Calu3 (cell line): ENCODE data around the gene RXRA. TPM values are rescaled to one million over a fixed set of nuclear protein-coding genes. Genes with fewer than 3 reads are reported as not detected.

Experiments
- BruUV-seq: library from RNA; stranded (reverse); fragments of 400-500 nt; replicated peaks from 2 replicates; lab custom pipeline; 2021; lab: Mats Ljungman, UMichigan
- CTCF ChIA-PET: fragments of 300-600 bp; sonication (Branson Sonifier 250); formaldehyde crosslinking; loops from one replicate; lab custom pipeline; 2022; ENCODE audit warnings: antibody characterized with exemption; lab: Charles Lee
- DNase-seq: peaks from one replicate; pipeline ENCODE4 v3.0.0; 2022
- H3K27ac Mint-ChIP-seq: one replicate; pipeline ENCODE4 v1.8.0; 2022; ENCODE audit warnings: mixed read lengths; ENCODE audit not compliant: unreplicated experiment
- H3K27me3 Mint-ChIP-seq: one replicate; pipeline ENCODE4 v1.8.0; 2022; ENCODE audit warnings: mixed read lengths; ENCODE audit not compliant: unreplicated experiment
- H3K36me3 Mint-ChIP-seq: one replicate; pipeline ENCODE4 v1.8.0; 2022; ENCODE audit warnings: mild to moderate bottlenecking, moderate library complexity, mixed read lengths; ENCODE audit not compliant: insufficient read depth, unreplicated experiment
- H3K4me1 Mint-ChIP-seq: one replicate; pipeline ENCODE4 v1.8.0; 2022; ENCODE audit warnings: mild to moderate bottlenecking, low read depth, mixed read lengths; ENCODE audit not compliant: unreplicated experiment
- H3K4me3 Mint-ChIP-seq: one replicate; pipeline ENCODE4 v1.8.0; 2022; ENCODE audit warnings: mild to moderate bottlenecking, low read depth, moderate library complexity, mixed read lengths; ENCODE audit not compliant: unreplicated experiment
- H3K9me3 Mint-ChIP-seq: one replicate; pipeline ENCODE4 v1.8.0; 2022; ENCODE audit warnings: low read depth, mixed read lengths; ENCODE audit not compliant: unreplicated experiment
- intact Hi-C: fragments of 100-400 bp; cut with micrococcal nuclease; formaldehyde crosslinking; loops from one replicate; pipeline ENCODE4 v1.10.0; 2022; ENCODE audit not compliant: unreplicated experiment
- microRNA-seq: library from miRNA; unstranded; fragments of <30 nt; microRNA quantifications from one replicate; pipeline ENCODE4 v1.2.0, GENCODE V29; 2022
- total RNA-seq: library from RNA; stranded (reverse); gene quantifications from 2 replicates; pipeline ENCODE4 v1.2.3, GENCODE V29; 2022
- TF ChIP-seq, protein P1 (sequence below): fragments of 200-600 bp; IDR thresholded peaks from one replicate; pipeline ENCODE4 v1.8.0; 2022; ENCODE audit warnings: antibody characterized with exemption; ENCODE audit not compliant: unreplicated experiment

Gene RXRA
- total RNA-seq, 1 experiment from 2014 or later: 15.0 TPM

DNA sequence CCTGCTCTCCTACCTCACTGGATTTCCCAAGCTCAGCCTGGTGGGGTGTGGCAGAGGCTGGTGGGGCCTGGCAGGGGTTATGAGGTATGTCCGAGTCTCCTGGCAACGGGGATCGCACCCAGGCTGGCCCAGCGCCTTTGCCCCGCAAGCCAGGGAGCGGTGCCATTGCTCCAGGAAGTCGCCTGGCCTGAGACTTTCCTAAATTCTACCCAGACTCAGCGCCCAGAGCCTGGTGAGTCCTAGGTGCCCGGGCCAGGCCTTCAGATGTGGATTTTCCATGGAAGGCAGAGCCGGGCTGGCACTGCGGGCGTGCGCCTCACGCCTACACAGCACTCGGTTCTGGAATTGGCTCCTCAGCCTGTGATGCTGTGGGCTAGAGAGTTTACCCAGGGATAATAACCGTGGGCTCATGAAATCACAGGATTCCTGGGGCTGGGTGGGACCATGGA lies 159.9 kb downstream of the RXRA start:
- Mint-ChIP-seq H3K27me3 (peaks cover 55% of the 10 kb centered on the region), H3K36me3 (no peaks in the 10 kb centered on the region), H3K4me3 (no peak overlapping the region), H3K27ac (no peak overlapping the region), H3K4me1 (no peaks in the 10 kb centered on the region), H3K9me3 (no peaks in the 10 kb centered on the region)
- CTCF ChIA-PET: no interaction called here
- intact Hi-C loops: no loop called here
- BruUV-seq: no TSS peak
- DNase-seq: no peak
- TF ChIP-seq, protein P1, sequence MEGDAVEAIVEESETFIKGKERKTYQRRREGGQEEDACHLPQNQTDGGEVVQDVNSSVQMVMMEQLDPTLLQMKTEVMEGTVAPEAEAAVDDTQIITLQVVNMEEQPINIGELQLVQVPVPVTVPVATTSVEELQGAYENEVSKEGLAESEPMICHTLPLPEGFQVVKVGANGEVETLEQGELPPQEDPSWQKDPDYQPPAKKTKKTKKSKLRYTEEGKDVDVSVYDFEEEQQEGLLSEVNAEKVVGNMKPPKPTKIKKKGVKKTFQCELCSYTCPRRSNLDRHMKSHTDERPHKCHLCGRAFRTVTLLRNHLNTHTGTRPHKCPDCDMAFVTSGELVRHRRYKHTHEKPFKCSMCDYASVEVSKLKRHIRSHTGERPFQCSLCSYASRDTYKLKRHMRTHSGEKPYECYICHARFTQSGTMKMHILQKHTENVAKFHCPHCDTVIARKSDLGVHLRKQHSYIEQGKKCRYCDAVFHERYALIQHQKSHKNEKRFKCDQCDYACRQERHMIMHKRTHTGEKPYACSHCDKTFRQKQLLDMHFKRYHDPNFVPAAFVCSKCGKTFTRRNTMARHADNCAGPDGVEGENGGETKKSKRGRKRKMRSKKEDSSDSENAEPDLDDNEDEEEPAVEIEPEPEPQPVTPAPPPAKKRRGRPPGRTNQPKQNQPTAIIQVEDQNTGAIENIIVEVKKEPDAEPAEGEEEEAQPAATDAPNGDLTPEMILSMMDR: no peak

DNA sequence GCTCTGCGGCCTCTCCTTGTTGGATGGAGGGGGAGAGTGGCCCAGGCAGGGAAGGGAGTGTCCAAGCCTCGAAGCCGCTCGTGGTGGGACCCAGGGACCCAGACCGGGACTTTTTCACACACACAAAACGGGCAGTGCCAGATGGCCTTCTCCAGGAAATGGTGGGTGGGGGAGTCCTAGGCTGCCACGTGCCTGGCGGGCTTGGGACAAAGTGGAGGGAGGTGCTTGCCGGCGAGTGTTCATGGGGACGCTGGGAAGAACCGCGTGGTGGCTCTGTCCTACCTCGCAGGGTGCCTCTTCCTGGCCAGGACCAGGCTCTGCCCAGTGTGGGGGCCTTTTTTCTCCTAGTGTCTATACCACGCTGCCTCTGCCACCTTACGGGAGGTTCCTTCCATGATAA lies 160.3 kb downstream of the RXRA start:
- H3K4me3 Mint-ChIP-seq: no peak overlapping the region
- intact Hi-C loops: no loop called here
- no peaks in the 10 kb centered on the region for H3K9me3 Mint-ChIP-seq
- H3K27ac Mint-ChIP-seq: no peak overlapping the region
- H3K27me3 Mint-ChIP-seq: peaks cover 55% of the 10 kb centered on the region
- BruUV-seq: no TSS peak
- H3K36me3 Mint-ChIP-seq: no peaks in the 10 kb centered on the region
- CTCF ChIA-PET: no interaction called here
- DNase-seq: no peak
- no peaks in the 10 kb centered on the region for H3K4me1 Mint-ChIP-seq
- TF ChIP-seq, protein P1: no peak

Small RNAs within 50 kb of the gene (microRNA-seq; reads per million reads assigned to microRNA genes)
- not detected for gene MIR4669

Other genes starting within 250 kb of the RXRA start
- 27.5 and 30.1 TPM in 2 replicates for gene WDR5, start 190.4 kb upstream of the RXRA start, total RNA-seq
- 32.4 and 111 TPM in 2 replicates for gene RNU6ATAC, start 161.9 kb upstream of the RXRA start, total RNA-seq